HTERT RPE-1 (cell line): Measurements from ENCODE around the gene INSIG1.

ENCODE experiments used
- in situ Hi-C: fragments of 300-500 bp; cut with MboI; formaldehyde crosslinking; loops from 4 replicates; pipeline ENCODE4 v1.14.3; 2020; ENCODE audit warnings: low sequenced_read_pairs

The INSIG1 gene

DNA sequence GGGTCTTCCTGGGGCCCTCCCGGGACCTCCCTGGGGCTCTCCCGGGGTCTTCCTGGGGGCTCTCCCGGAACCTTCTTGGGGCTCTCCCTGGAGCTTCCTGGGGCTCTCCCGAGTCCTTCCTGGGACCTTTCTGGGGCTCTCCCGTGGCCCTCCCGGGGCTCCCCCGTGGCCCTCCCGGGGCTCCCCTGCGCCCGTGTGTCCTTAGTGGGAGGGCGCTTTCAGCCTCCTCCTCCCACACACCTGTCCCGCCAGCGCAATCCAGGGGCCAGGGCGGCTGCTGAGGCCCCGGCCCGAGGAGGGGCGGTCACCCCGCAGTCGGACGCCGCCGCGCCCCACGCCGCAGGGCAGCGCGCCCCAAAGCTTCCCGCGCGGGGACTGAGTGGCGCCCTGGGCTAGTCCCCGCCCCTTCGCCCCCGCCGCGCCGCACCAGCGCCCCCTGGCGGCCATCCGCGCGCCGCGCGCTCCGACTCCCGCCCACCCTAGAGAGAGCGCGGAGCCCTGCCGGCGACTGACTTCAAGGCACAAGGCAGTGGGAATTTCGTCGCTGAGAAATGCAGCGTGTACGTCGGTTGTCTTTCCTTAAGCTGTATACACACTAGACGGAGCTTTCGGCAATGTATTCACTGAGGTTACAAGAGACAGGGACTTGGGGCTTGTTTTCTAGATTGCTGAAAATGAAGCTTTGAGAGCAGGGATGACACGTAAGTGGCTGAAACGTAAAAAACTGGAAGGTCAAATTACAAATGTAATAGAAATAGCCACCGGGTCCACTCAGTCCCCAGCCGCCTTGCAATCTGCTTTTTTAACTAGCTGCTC, 47.1 kb downstream of the INSIG1 start:
- in situ Hi-C loops, result no loop called here

DNA sequence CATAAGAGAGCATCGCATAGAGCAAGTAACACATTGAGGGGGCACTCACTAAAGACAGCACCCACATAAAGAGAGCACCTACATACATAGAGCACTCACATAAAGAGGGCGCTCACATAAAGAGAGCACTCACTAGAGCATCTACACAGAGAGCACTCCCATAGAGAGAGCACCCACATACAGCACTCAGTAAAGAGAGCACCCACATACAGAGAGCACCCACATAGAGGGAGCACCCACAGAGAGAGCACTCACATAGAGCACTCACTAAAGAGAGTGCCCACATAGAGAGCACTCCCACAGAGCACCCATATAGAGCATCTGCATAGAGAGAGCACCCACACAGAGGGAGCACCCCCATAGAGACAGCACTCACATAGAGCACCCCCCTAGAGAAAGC, 47.8 kb downstream of the INSIG1 start:
- in situ Hi-C loops, result no loop called here

DNA sequence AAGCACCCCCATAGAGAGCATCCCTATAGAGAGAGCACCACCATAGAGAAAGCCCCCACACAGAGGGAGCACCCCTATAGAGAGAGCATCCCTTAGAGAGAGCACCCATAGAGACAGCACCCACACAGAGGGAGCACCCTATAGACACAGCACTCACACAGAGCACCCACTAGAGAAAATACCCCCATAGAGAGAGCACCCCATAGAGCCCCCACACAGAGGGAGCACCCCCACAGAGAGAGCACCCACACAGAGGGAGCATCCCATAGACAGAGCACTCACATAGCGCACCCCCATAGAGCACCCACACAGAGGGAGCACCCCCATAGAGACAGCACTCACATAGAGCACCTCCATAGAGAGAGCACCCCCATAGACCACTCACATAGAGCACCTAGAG, 48.6 kb downstream of the INSIG1 start:
- in situ Hi-C loops, result no loop called here

DNA sequence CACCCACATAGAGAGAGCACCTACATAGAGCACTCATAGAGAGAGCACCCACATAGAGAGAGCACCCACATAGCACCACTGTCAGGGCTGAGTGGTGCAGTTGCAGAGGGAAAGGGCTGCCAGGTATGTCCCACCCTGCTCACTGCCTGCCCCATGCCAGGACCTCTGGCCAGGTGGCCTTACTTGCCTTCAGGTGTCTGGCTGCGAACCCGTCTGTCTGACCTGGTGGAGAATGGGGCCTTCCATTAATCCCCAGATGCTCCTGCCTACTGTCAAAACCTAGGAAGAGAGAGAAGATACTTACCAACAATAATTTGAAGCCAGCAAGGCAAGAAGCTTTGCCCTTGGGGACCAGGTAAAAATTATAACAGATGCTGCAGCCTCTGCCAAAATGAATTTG, 51.1 kb downstream of the INSIG1 start:
- in situ Hi-C loops, result no loop called here

DNA sequence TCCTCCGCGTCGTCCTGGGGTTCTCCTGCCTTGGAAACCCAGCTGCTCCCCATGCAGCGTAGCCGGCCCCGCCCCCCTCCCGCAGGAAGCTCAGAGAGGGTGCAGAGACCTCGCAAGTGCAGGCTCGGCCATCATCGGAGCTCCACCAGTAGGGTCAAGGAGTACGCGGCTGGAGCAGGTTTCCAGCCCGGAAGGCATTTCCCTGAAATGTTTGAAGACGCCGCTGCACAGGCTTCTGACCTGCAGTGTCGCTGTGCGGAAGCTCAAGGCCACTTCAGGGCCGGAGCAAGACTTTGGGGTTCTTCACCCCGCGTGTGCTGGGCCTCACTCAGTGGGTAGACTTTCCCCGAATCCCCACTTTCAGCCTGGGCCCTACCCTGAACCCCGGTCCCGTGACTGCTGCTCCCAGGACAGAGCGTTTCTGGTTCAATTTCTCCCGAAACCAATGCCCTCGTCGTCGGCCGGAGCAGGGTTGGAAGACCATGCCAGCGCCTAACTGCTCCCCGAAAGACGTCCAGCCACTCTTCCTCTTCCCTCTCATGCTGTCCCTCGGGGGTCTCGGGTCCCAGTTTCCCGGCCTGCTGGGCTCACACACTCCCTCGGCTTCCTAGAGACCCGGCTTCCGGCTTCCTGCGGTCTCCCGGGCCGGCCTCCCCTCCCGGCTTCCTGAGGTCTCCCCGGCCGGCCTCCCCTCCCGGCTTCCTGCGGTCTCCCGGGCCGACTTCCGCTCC, 52.1 kb downstream of the INSIG1 start:
- in situ Hi-C loops, result no loop called here

DNA sequence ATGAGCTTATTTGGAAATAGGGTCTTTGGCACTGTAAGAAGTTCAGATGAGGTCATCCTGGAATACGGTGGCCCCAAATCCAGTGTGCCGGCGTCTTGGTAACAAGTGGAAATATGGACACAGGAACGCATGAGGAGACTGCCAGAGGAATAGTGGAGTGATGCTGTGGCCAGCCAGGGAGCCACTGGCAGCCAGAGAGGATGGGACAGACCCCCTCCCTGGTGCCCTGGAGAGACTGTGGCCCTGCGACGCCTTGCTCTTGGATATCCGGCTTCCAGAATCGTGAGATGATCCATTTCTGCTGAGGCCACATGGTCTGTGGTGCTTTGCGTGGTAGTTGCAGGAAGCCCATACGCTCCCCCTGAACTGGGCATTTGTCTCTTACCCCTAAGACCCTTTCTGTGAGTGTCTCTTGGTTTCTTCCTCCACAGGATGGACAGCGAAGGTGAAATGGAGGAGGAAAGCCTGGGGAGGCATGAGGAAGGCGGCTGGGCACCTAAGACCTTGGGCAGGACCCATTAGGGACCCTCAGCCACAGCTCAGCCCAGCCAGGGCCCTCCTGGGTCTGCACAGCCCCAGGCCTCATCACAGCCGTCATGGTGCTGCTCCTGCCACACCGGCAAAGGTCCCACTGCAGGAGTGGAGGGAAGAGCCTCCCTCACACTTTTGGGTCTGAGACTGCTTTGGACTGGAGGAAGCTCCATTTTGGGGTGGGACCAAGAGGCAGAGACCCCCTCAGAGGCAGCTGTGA, 53.6 kb downstream of the INSIG1 start:
- in situ Hi-C loops, result no loop called here

DNA sequence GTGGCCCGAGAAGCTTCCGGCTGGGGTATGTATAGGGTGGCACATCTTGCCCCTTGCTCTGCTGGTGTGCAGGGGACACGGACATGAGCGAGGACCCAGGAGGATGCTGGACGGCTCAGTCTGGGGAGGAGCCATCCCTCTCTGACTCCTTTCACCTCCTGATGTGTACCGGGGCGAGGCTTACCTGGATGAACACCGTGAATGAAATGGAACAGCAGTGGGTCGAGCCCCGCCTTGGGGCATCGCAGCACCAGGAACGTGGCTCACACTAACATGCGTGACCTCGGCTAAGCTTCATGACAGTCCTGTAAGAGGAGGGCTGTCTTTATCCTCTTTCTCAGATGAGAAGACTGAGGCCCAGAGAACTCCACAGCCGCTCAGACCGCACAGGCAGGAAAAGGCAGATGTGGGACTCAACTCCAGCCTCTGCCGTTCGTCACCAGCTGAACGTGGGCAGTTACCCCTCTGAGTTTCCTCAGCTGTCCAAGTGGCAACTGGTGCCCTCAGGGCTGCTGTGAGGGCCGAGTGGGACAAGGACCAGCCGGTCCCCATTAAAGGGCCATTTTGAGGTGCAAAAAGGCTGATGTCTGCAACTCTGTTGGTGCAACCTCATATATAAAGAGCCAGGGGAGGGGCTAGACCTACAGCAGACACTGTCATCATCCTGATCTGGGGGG, 54.5 kb downstream of the INSIG1 start:
- in situ Hi-C loops, result no loop called here

DNA sequence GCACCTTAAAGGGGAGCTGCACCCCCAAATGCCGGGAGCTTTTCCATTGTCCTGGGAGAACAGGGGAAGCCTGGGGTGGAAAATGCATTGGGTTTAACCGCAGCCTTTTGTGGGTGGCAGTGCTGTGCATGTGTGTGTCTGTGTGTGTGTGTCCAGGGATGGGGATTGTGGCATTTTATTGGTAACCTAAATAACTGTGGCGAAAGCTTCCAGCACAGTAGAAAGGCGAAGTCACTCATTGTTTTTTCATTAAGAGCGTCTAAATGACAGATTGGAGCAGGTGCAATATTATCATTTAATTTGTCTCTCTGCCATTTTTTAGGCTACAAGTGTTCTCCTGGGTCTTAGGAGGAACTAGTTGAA, 55.1 kb downstream of the INSIG1 start:
- in situ Hi-C loops, result no loop called here

DNA sequence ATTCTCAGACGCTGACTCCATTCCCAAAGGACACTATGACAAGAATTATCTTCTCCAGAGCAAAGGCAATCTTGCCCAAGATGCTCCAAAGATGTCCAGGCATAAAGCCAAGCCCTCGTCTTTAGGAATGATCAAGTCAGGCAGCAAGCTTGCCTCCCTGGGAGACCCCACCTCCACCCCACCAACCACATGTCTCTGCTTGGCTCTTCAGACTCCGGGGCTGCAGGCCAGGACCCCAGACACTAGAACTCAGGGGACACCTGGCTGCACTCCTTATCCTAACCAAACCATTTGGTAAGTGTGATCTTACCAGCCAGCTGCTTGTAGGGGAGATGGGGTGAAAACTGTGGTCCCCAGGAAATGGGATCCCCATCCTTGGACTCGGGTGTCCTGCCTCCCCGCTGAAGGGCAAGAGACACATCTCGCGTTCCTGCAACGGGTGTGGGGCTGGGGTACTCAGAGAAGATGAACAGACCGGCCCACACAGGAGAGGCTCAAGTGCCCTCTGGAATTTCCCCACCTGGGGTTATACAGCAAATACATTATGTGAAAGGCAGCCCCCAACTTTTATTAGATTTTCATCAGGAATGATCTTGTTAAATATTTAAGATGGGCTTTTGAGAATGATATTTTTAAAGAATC, 55.7 kb downstream of the INSIG1 start:
- in situ Hi-C loops, result no loop called here

DNA sequence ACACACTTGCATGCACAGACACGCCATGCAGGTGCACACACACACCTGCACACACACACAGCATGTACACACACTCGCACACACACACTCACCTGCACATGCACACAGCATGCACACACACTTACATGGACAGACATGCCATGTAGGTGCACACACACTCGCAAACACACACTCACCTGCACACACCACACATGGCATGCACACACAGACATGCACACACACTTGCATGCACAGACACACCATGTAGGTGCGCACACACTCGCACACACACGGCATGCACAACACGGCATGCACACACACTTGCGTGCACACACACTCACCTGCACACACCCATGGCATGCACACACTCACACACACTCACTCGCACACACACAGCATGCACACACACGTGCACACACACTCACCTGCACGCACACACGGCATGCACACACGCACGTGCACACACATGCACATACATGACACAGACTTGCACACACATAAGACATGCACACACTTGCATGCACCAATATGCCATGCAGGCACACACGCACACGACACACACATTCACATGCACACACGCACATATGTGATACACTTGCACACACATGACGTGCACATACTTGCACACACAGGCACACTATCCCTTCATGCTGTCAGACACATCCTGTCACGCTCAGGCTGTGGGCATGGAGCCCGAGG, 56.8 kb downstream of the INSIG1 start:
- in situ Hi-C loops, result no loop called here

DNA sequence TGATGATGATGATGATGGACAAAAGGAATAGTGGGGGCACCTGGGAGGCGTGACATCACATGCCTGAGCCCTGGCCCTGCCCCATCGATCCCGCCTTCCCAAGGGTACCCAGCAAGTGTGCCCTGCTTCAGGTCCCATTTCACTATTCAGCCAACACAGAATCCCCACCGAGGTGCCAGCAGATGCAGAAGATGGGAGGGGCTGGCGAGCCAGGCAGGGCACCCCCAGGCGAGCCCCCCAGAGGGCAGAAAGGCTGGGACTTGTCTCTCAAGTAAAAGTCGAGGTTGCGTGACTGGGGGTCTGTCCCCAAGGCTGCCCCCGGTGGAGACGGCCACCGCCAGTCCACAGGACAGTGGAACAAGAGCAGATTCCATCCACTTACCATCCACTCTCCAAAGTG, 57.5 kb downstream of the INSIG1 start:
- in situ Hi-C loops, result no loop called here

DNA sequence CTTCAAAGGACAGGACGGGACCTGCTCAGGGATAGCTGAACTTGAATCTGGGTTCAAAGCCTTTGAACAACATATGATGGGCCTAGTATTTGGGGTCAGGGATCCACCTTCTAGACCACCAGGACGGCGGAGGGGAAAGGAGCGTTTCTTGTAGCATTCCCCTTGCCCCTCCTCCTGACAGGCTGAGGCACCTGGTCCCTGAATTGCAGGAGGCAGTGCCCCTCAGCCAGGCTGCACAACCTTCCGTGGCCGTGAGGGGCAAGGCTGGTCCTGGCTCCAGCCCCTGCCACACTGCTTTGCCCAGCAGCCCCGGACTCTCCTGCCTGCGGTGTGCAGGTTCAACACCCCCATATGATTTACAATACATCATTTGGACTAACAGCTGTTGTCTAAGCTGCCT, 58.1 kb downstream of the INSIG1 start:
- in situ Hi-C loops, result no loop called here

DNA sequence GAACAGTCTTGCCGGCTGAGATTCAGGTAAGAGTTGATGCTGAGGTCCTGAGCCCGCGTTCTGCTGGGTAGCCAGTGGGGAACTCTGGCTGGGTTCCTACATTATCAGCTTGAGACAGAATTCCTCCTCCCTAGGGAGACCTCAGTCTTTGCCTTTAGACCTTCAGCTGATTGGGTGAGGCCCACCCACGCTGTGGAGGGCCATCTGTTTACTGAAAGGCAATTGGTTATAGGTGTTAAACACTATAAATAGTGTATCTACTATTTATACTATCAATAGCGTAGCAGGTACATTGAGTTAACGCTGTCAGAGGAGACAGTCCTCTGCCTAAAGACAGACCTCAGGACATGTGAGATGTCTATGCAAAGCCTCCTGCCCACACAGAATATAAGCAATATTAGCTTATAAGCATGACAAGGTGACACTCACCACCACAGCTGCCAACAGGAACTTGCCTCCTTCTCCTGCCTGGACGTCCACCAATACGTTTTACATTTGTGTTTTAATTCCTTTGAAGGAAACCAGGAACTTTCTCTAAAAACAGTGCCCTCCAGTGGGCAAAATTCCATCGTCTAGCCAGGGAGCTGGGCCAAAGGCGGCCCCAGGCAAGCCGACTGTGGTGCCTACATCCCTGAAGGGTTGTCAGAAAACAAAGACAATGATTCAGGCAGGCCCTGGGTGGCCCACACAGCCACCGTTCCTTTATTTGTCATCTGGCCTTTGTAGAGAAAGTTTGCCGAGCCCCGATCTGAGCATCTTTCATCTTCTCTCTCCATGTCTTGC, 58.8 kb downstream of the INSIG1 start:
- in situ Hi-C loops, result no loop called here

DNA sequence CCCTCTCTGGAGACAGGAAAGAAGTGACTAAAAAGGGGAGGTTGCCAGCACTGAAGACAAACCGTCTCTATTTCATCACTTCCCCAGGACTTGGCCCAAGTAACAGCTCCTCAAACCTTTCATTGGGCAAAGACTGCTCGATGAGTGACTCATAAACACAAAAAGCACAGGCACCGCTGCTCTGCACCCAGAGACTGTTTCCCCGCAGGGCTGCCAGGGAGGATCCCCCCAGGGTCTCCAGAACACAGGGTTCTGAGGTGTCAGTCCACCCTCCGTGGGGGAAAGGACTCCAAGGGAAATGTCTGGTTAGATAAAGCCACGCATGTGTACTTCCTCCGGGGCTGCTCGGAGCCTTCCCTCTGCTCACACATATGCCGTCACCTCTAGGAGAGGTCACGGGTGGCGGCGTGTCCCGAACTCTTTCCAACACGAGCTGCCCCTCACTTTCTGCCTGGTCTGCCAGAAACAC, 59.9 kb downstream of the INSIG1 start:
- in situ Hi-C loops, result no loop called here

DNA sequence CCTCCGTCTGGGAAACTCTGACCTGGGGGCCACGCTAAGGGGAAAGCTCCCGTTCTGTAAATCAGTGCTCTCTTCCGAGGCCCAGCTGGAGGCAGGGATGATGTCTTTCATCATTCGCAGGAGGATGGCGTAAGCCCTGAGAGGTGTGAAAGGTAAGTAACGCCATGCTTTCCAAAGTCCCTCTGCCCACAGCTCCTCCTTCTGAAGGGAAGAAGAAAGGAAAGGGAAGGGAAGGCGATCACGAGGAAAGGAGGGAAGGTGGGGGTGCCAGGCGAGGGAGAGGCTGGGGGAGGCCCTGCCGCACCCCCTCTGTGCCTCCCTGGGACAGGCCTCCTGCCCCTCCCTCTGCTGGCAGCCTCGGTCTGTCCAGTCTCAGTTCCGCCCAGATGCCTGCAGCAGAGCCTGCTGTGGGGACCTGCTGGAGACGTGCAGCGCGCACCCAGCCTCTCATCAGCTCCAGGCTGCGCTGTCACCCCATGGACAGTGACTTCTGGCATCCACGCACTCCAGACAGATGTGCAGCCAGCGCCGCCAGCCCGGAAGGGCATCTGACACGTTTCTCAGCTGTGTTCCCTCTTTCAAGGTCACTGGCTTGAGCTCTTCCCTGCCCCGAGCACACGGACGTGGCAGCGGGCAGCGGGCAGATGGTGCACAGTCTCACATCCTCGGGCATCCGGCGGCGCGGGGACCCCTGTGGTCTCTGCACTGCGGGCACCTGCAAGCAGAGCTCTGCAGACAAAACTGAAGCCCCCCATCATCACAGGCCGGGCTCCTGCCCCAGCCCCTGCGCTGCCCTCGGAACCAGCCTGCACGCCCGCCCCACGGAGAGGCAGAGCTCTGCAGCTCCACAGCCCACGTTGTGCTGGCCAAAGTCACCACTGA, 60.6 kb downstream of the INSIG1 start:
- in situ Hi-C loops, result no loop called here

DNA sequence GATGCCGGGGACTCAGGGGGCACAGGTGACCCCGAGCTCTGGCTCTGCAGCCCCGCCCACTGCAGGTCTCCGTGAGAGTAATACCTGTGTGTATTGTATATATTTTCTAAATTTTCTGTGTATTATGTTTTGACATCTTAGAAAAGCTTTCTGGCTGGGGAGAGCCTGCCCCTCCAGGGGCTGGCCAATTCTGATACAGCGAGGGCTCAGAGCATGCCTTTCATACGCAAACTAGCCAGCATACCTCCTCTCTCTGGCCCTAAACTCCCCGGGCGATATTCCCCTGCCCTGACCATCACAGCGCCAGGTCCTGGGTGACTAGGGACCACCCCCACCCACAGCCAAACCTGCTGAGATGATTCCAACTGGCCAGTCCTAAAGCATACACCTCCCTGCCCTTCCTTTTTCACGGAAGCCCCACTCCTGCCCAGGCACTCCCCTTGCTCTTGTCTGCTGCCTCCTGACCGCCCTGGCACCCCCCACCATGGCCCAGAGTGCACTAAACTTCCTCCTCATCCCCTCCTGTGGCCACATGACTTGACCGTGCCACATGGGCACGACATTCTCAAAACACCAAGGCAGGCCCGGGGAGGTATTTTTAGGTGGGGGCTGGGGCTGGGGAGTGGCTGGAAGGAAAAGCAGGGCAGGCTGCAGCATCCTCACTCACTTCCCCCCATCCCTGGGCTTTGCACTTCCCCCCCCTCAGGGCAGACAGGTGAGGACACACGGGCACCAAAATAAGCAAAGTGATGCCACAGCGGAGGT, 61.5 kb downstream of the INSIG1 start:
- in situ Hi-C loops, result no loop called here
